Posterior vena cava (tissue), 2 donors: ENCODE data around the gene SP140. TPM values are rescaled to one million over a fixed set of nuclear protein-coding genes. Genes with fewer than 3 reads are reported as not detected.

ENCODE experiments used
- DNase-seq: peaks from one replicate; pipeline ENCODE4 v3.0.0-alpha.2; 2020; ENCODE audit warnings: low spot score
- intact Hi-C, 2 donors: fragments of 100-400 bp; cut with DNase I; formaldehyde crosslinking; loops; one replicate each; pipeline versions ENCODE4 v1.14.1 to v1.14.2; 2022 to 2023
- total RNA-seq, 2 donors: library from RNA; stranded (reverse); fragmentation: NEBNext Ultra II Directional; extraction: Animal tissue kit (Norgen Biotek cat#: 25700); gene quantifications; one replicate each; pipeline ENCODE4 v1.2.1, GENCODE V29; 2021
- donor health status: DM: yes; HTN: yes; CAD: no.
- donor health status: DM: yes; HTN: yes; CAD: no.

Gene SP140
- total RNA-seq, 2 donors from 2014 or later: 2.3 to 4.5 TPM

DNA sequence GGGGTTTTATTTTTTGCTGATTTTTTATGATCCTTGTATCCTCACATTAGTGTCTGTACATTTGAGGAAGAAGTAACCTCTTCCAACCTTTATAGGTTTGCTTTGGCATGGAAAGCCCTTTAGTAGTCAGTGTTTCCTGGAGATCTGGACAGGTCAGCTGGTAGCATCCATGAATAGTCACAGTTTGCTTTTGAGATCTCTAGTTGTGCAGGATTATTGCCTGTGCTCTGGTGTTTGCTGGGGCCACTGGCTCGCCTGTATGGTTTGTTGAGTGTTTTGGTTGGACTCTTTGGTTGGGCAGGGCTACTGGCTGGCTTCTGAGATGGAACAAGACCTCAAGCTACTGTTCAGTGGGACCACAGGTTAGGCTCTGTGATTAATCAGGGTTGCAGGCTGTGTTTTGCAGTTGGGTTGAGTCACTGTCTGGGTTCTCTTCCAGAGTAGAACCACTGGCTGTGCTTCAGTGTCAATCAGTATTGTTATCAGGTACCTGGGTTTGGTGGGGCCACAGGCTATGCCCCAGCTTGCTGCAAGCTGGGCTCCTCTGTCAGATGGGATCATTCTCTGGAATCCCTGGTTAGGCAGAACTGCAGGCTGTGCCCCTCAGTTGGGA lies 121.5 kb downstream of the SP140 start:
- intact Hi-C loops: no loop called here

GRCh38 chr2:230347659-230348305 lies 122.2 kb downstream of the SP140 start:
- no peak for DNase-seq
- intact Hi-C loops: no loop called here

More for the DNA sequence above, 121.5 kb downstream of the SP140 start:
- DNase-seq: no peak

DNA sequence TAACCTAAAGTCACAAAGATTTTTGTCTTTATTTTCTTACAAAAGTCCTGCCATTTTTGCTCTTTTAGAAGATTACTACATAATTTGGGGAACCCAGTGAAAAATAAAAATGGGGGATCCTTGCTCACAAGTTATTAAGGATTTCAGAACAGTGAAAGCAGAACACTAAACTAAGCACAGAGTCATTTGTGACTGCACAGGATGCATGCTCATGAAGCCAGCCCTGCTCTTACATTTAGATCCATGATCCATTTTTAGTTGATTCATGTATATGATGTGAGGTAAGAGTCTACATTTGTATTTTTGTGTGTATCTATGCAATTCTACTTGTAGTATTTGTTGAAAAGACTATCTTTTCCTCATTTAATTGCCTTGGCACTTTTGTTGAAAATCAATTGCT lies 123.3 kb downstream of the SP140 start:
- DNase-seq: no peak
- intact Hi-C loops: no loop called here

- intact Hi-C loops: no loop called here
- no peak for DNase-seq
Observed at GRCh38 chr2:230356084-230356483, 130.5 kb downstream of the SP140 start.

- no peak for DNase-seq
- intact Hi-C loops: no loop called here
Observed at GRCh38 chr2:230358305-230358704, 132.8 kb downstream of the SP140 start.

GRCh38 chr2:230360028-230360427 lies 134.5 kb downstream of the SP140 start:
- intact Hi-C loops: no loop called here
- no peak for DNase-seq

DNA sequence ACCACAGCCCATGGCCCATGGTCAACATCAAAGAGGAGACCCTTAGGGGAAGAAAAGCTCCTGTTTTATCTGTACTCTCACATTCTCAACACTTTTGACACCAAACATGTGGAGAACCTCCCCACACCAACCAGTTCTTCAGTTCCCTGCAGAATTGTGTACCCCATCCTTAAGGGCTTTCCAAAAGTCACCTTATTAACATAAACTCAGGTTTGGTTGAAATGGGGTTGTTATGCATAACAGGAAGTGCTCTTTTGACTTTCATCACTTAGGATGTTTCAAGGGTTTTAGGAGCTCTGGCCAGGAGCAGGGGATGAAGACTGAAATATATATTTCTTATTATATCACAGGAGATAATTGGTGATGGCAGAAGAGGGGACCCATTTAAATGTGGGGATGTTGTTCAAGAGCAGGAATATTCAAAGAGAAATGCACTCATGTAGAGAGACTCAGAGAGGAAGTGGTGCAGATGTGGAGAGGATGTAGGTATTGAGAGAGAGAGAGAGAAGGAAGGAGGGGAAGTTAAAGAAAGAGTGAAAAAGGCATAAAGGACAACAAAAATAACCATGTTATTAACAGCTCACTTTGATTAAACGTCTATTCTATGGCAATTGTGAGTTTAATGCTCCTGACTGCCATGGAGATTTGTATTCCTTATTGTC lies 136.6 kb downstream of the SP140 start:
- DNase-seq: no peak

More for the DNA sequence above, 136.6 kb downstream of the SP140 start:
- intact Hi-C loops: no loop called here

Other genes with a start within 250 kb of the SP140 start
- 1 to 10 TPM; 3.3 to 5.9 TPM for gene SLC16A14, start 156.8 kb upstream of the SP140 start, total RNA-seq
- 10 to 100 TPM; 20.5 to 21.3 TPM for gene SP110, start 5.8 kb upstream of the SP140 start, total RNA-seq
- 10 to 100 TPM; 10.1 to 17.0 TPM for gene SP140L, start 101.5 kb downstream of the SP140 start, total RNA-seq
- gene SP100, start 190.5 kb downstream of the SP140 start, total RNA-seq: 10 to 100 TPM; 87.9 to 90.7 TPM